Daoy (cell line): ENCODE data around the gene KCNK10. TPM values are rescaled to one million over a fixed set of nuclear protein-coding genes. Genes with fewer than 3 reads are reported as not detected.
A peak's percentile ranks its signal among the peaks of the same experiment; 100 is the strongest.

ENCODE experiments used
- DNase-seq: peaks from one replicate; pipeline ENCODE4 v3.0.0-alpha.2; 2015; ENCODE audit warnings: low read depth
- total RNA-seq: library from RNA; depleted of rRNA; stranded (reverse); fragments of >200 nt; shearing (Covaris generic); gene quantifications from 2 replicates; pipeline ENCODE4 v1.2.3, GENCODE V29; 2014

The KCNK10 gene
- total RNA-seq, 1 experiment from 2014 or later, result 0.06 TPM

- no peak for DNase-seq
These were observed 137.2 kb downstream of the KCNK10 start for GRCh38 chr14:88185843-88186242.

- no peak for DNase-seq
These were observed 138.1 kb downstream of the KCNK10 start for GRCh38 chr14:88184956-88185355.

- peak; percentile 49 for DNase-seq
These were observed 142.0 kb downstream of the KCNK10 start for GRCh38 chr14:88181072-88181471.

GRCh38 chr14:88179716-88180115, 143.4 kb downstream of the KCNK10 start:
- no peak for DNase-seq

- no peak for DNase-seq
These were observed 152.7 kb downstream of the KCNK10 start for GRCh38 chr14:88170333-88170732.

- peak; percentile 35 for DNase-seq
These were observed 154.4 kb downstream of the KCNK10 start for GRCh38 chr14:88168498-88169165.

GRCh38 chr14:88168025-88168424, 155.0 kb downstream of the KCNK10 start:
- no peak for DNase-seq

GRCh38 chr14:88166616-88167015, 156.5 kb downstream of the KCNK10 start:
- DNase-seq, result peak; percentile 65

- DNase-seq, result no peak
These were observed 158.0 kb downstream of the KCNK10 start for GRCh38 chr14:88164906-88165534.

- no peak for DNase-seq
These were observed 159.3 kb downstream of the KCNK10 start for GRCh38 chr14:88163731-88164255.

- DNase-seq, result no peak
These were observed 166.9 kb downstream of the KCNK10 start for GRCh38 chr14:88156127-88156526.

GRCh38 chr14:88154926-88155325, 168.1 kb downstream of the KCNK10 start:
- DNase-seq, result no peak

- DNase-seq, result no peak
These were observed 168.7 kb downstream of the KCNK10 start for GRCh38 chr14:88154321-88154720.

GRCh38 chr14:88146881-88147649, 176.0 kb downstream of the KCNK10 start:
- no peak for DNase-seq

GRCh38 chr14:88143810-88144209, 179.3 kb downstream of the KCNK10 start:
- DNase-seq, result no peak

- DNase-seq, result no peak
These were observed 180.1 kb downstream of the KCNK10 start for GRCh38 chr14:88142997-88143396.

GRCh38 chr14:88140874-88141273, 182.2 kb downstream of the KCNK10 start:
- DNase-seq, result no peak

- DNase-seq, result no peak
These were observed 185.7 kb downstream of the KCNK10 start for GRCh38 chr14:88137327-88137726.
